Colonic mucosa (tissue), 4 donors: ENCODE data around the gene CTSD. TPM values are rescaled to one million over a fixed set of nuclear protein-coding genes. Genes with fewer than 3 reads are reported as not detected.

Experiments
- DNase-seq: peaks from one replicate; pipeline ENCODE4 v3.0.0-alpha.2; 2020
- H3K27ac ChIP-seq: fragments of 200-600 bp; one replicate; pipeline ENCODE4 v1.8.0; 2021
- H3K27me3 ChIP-seq: fragments of 200-600 bp; one replicate; pipeline ENCODE4 v1.8.0; 2021
- H3K36me3 ChIP-seq: fragments of 200-600 bp; one replicate; pipeline ENCODE4 v1.8.0; 2021
- H3K4me1 ChIP-seq: fragments of 200-600 bp; one replicate; pipeline ENCODE4 v1.8.0; 2021; ENCODE audit warnings: mild to moderate bottlenecking
- H3K4me3 ChIP-seq: fragments of 200-600 bp; one replicate; pipeline ENCODE4 v1.8.0; 2021
- H3K9ac ChIP-seq, 2 donors: one replicate each; pipeline ENCODE4 v1.7.0; 2013; ENCODE audit warnings: control low read depth in 2 of 2, low read depth in 2 of 2, low read length in 2 of 2
- H3K9me3 ChIP-seq: fragments of 200-600 bp; one replicate; pipeline ENCODE4 v1.8.0; 2021
- CTCF ChIP-seq: fragments of 200-600 bp; IDR thresholded peaks from one replicate; pipeline ENCODE4 v1.8.0; 2022; ENCODE audit warnings: antibody characterized with exemption, mild to moderate bottlenecking
- intact Hi-C: fragments of 100-400 bp; cut with DNase I; formaldehyde crosslinking; loops from one replicate; pipeline ENCODE4 v1.14.1; 2022
- total RNA-seq, 2 donors: library from RNA; stranded (reverse); fragmentation: NEBNext Ultra II Directional in 1 of 2; extraction: Animal tissue kit (Norgen Biotek cat#: 25700) in 1 of 2; gene quantifications; one replicate each; pipeline ENCODE4 v1.2.1, GENCODE V29; 2021
- donor health status: healthy.
- donor health status: DM: no; HTN: no; CAD: no.
- donor health status: DM: no; HTN: no; CAD: no.

Gene CTSD
- total RNA-seq, 2 donors from 2014 or later = 633 to 887 TPM

- no peaks in the 10 kb centered on the region for H3K4me1 ChIP-seq
- no peaks in the 10 kb centered on the region for H3K27me3 ChIP-seq
- H3K4me3 ChIP-seq = no peak overlapping the region
- DNase-seq = no peak
- H3K36me3 ChIP-seq = peaks cover 6% of the 10 kb centered on the region
- TF ChIP-seq CTCF = no peak
- no peak overlapping the region for H3K9ac ChIP-seq
- no peak overlapping the region for H3K27ac ChIP-seq
- H3K9me3 ChIP-seq = no peaks in the 10 kb centered on the region
- intact Hi-C loops = no loop called here
Observed at GRCh38 chr11:1754376-1755150, 9.2 kb downstream of the CTSD start.

- Histone ChIP-seq H3K27me3 (peaks cover 5% of the 10 kb centered on the region), H3K9me3 (no peaks in the 10 kb centered on the region), H3K36me3 (peaks cover 6% of the 10 kb centered on the region), H3K27ac (no peak overlapping the region), H3K4me1 (no peaks in the 10 kb centered on the region), H3K4me3 (no peak overlapping the region), H3K9ac (no peak overlapping the region)
- intact Hi-C loops = no loop called here
- no peak for DNase-seq
- no peak for TF ChIP-seq CTCF
Observed at GRCh38 chr11:1753929-1754305, 9.8 kb downstream of the CTSD start.

GRCh38 chr11:1753229-1753928 is 10.3 kb downstream of the CTSD start:
- peaks cover 6% of the 10 kb centered on the region for H3K36me3 ChIP-seq
- no peaks in the 10 kb centered on the region for H3K9me3 ChIP-seq
- no peak for TF ChIP-seq CTCF
- H3K27ac ChIP-seq = no peak overlapping the region
- H3K4me3 ChIP-seq = no peak overlapping the region
- peaks cover 11% of the 10 kb centered on the region for H3K27me3 ChIP-seq
- no peaks in the 10 kb centered on the region for H3K4me1 ChIP-seq
- intact Hi-C loops = no loop called here
- DNase-seq = no peak
- H3K9ac ChIP-seq = no peak overlapping the region

GRCh38 chr11:1752907-1753228 is 10.9 kb downstream of the CTSD start:
- H3K27ac ChIP-seq = no peak overlapping the region

More at GRCh38 chr11:1752907-1753228, 10.9 kb downstream of the CTSD start:
- Histone ChIP-seq H3K27me3 (peaks cover 14% of the 10 kb centered on the region), H3K9ac (no peak overlapping the region), H3K4me3 (no peak overlapping the region), H3K4me1 (no peaks in the 10 kb centered on the region), H3K36me3 (peaks cover 6% of the 10 kb centered on the region), H3K9me3 (no peaks in the 10 kb centered on the region)
- no peak for DNase-seq
- no peak for TF ChIP-seq CTCF
- intact Hi-C loops = no loop called here
